Left lung (tissue), 10 donors: ENCODE measurements around the gene SLC17A9. TPM values are rescaled to one million over a fixed set of nuclear protein-coding genes. Genes with fewer than 3 reads are reported as not detected.

Experiments
- ATAC-seq: fragments of 200-7000 bp; cut with Tn5 transposase; one replicate; pipeline ENCODE4 v1.9.1; 2020; ENCODE audit warnings: moderate library complexity
- DNase-seq, 4 donors: peaks; one replicate each; pipeline ENCODE4 v3.0.0-alpha.2; 2013 to 2020
- H3K27ac ChIP-seq, 2 donors: fragments of 200-600 bp; sonication (generic) in 1 of 2; one replicate each; pipeline versions ENCODE4 v1.5.0 to v1.8.0; 2020 to 2021
- H3K27me3 ChIP-seq, 2 donors: fragments of 200-600 bp; sonication (generic) in 1 of 2; one replicate each; pipeline versions ENCODE4 v1.5.0 to v1.8.0; 2020 to 2021
- H3K36me3 ChIP-seq, 2 donors: fragments of 200-600 bp; sonication (generic) in 1 of 2; one replicate each; pipeline versions ENCODE4 v1.5.0 to v1.8.0; 2020 to 2021
- H3K4me1 ChIP-seq, 2 donors: fragments of 200-600 bp; one replicate each; pipeline ENCODE4 v1.8.0; 2021
- H3K4me3 ChIP-seq, 2 donors: fragments of 200-600 bp; sonication (generic) in 1 of 2; one replicate each; pipeline versions ENCODE4 v1.5.0 to v1.8.0; 2020 to 2021; ENCODE audit warnings: mild to moderate bottlenecking in 1 of 2
- H3K9me3 ChIP-seq, 2 donors: fragments of 200-600 bp; sonication (generic) in 1 of 2; one replicate each; pipeline versions ENCODE4 v1.5.0 to v1.8.0; 2020 to 2021
- intact Hi-C, 2 donors: fragments of 100-400 bp; cut with DNase I; formaldehyde crosslinking; loops; one replicate each; pipeline versions ENCODE4 v1.11.2 to v1.14.2; 2022
- polyA plus RNA-seq, 6 donors: library from polyadenylated mRNA; unstranded; fragments of 120-200 nt; gene quantifications; one replicate each; pipeline ENCODE4 v1.2.1, GENCODE V29; 2013; ENCODE audit not compliant: insufficient read length in 6 of 6
- total RNA-seq, 2 donors: library from RNA; stranded (reverse); fragmentation: NEBNext Ultra II Directional; extraction: Animal tissue kit (Norgen Biotek cat#: 25700); gene quantifications; one replicate each; pipeline ENCODE4 v1.2.1, GENCODE V29; 2021
- TF ChIP-seq, protein P1 (sequence below), 2 donors: fragments of 200-600 bp; sonication (generic) in 1 of 2; IDR thresholded peaks; one replicate each; pipeline versions ENCODE4 v1.5.0 to v1.8.0; 2021; ENCODE audit warnings: antibody characterized with exemption in 2 of 2
- donor health status: DM: no; HTN: yes; CAD: no.
- donor health status: DM: no; HTN: no; CAD: no.

The SLC17A9 gene
- total and polyA plus RNA-seq, 8 donors: 2.1 to 18.1 (median 3.7) TPM

DNA sequence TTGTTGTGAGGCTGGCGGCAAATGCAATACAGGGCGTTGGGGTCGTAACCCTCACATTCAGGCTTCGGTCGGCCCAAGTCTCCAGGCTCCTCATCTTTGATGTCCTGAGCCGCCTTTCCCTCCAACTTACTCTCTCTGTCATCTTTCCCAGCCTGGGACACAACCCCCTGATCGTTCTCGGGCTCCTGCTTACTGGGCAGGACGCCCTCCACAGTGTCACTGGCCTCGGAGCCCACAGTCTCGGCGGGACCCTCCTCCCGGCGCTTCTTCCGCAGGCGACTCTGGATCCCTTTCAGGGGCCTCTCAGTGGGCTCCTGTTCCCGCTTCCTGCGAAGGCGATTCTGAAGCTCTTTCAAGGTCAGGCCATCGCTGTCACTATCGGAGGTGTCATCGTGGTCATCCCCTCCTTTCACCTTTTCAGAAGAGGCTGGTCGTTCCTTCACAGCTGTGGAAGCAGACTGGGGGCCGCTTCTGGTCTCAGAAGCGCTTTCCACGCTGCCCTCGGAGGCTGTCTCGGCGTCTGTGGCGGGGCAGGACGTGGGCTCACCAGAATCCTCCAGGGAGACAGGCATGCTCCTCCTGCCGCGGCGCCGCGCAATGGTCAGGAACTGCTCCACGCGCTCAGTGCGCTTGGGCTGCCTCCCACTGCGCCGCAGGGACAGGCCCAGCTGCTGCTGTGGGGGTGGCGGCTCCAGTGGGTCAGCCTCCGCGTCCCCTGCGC lies 41.6 kb upstream of the SLC17A9 start:
- H3K36me3 ChIP-seq: peaks cover 9 to 79% of the 10 kb centered on the region in 2 donors
- no peak overlapping the region for H3K4me3 ChIP-seq
- H3K4me1 ChIP-seq: peaks cover 11 to 24% of the 10 kb centered on the region in 2 donors
- intact Hi-C loops: no loop called here
- DNase-seq (no peak), ATAC-seq (no peak)
- no peak overlapping the region for H3K27ac ChIP-seq
- TF ChIP-seq, protein P1, sequence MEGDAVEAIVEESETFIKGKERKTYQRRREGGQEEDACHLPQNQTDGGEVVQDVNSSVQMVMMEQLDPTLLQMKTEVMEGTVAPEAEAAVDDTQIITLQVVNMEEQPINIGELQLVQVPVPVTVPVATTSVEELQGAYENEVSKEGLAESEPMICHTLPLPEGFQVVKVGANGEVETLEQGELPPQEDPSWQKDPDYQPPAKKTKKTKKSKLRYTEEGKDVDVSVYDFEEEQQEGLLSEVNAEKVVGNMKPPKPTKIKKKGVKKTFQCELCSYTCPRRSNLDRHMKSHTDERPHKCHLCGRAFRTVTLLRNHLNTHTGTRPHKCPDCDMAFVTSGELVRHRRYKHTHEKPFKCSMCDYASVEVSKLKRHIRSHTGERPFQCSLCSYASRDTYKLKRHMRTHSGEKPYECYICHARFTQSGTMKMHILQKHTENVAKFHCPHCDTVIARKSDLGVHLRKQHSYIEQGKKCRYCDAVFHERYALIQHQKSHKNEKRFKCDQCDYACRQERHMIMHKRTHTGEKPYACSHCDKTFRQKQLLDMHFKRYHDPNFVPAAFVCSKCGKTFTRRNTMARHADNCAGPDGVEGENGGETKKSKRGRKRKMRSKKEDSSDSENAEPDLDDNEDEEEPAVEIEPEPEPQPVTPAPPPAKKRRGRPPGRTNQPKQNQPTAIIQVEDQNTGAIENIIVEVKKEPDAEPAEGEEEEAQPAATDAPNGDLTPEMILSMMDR (IDR thresholded peaks at IDR 0.05): no peak
- H3K27me3 ChIP-seq: no peaks in the 10 kb centered on the region
- no peaks in the 10 kb centered on the region for H3K9me3 ChIP-seq

DNA sequence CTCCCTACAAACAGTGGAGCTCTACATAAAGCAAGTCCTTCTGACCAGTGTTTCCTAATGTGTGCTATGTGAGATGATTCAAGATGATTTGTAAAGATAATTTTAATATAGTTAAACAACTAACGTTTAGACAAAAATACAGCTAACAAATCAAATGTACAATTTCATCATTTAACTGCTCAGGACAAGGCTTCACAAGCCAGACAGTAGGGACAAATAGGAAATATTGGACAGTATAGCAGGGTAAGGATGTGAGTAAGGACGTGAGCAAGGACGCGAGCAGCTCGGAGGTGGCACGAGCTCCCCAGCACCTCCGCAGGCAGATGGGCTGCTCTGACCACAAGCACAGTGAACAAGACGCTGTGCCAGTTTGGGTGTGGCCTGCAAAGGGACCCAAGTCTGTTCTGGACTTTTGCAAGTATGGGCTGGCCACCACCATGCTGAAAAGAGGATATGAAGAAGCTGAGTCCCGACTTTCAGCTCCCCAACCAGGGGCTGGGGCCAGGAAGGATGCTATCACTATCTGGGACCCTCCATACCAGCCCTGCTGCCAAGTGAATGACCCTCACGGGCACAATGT lies 40.7 kb upstream of the SLC17A9 start:
- Histone ChIP-seq H3K9me3 (no peaks in the 10 kb centered on the region), H3K27ac (no peak overlapping the region), H3K4me3 (no peak overlapping the region), H3K4me1 (peaks cover 11 to 32% of the 10 kb centered on the region in 2 donors), H3K27me3 (no peaks in the 10 kb centered on the region), H3K36me3 (peaks cover 5 to 71% of the 10 kb centered on the region in 2 donors)
- ATAC-seq: no peak
- no peak for DNase-seq
- TF ChIP-seq, protein P1 (IDR thresholded peaks at IDR 0.05): no peak
- intact Hi-C loops: no loop called here

DNA sequence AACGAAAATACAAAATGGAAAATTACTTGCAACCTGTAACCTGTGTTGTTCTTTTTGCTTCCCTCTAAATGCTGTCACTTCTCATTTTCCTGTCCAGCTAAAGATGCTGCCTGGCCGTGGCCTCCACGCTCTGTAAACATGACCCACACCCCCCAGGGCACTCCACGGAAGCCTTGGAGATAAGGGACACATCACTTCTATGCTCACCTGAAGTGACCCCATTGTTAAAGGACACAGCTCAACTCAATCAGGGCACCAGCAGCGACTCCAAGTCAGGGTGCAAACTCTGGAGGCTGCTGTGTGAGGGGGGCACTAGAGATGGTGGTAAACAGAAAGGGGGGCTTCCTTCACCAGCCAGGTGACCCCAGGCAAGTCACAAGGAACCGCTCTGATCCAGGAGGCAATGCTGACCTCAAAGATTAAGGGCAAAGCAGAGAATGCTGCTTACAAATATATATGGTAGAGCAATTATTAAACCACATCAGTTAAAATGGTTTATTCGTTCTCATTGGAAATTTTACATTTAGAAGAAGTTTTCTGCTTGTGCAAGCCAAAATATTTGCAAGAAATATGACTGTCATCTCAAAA lies 39.4 kb upstream of the SLC17A9 start:
- peaks cover 11 to 46% of the 10 kb centered on the region in 2 donors for H3K4me1 ChIP-seq
- peaks cover 5 to 57% of the 10 kb centered on the region in 2 donors for H3K36me3 ChIP-seq
- TF ChIP-seq, protein P1 (IDR thresholded peaks at IDR 0.05): no peak

DNA sequence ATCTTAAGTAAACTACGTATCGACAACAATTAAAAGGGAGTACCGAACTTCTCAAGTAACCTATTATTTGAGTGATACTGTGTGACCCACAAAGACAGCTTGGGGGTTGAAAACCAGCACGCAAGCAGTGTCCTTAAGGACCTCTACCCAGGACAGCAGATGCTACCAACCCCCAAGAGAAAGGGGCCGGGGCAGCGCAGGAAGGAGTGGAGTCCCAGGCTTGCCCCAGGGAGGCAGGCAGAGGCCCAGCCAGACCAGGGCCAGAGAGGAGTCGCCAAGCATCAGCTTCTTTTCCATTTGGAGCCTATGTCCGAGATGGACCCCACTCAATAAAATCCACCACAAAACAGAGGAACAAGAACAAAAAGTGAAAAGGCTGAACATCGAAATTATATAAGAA lies 38.1 kb upstream of the SLC17A9 start:
- DNase-seq: no peak
- peaks cover 0 to 44% of the 10 kb centered on the region in 2 donors for H3K36me3 ChIP-seq

More for the DNA sequence above, 39.4 kb upstream of the SLC17A9 start:
- intact Hi-C loops: no loop called here
- Histone ChIP-seq H3K9me3 (no peaks in the 10 kb centered on the region), H3K27me3 (no peaks in the 10 kb centered on the region), H3K4me3 (no peak overlapping the region), H3K27ac (no peak overlapping the region)
- DNase-seq (no peak), ATAC-seq (no peak)

More for the DNA sequence above, 38.1 kb upstream of the SLC17A9 start:
- Histone ChIP-seq H3K4me3 (no peak overlapping the region), H3K27ac (peak overlapping the region in 1 of 2 donors; percentile 35), H3K4me1 (peaks cover 17 to 59% of the 10 kb centered on the region in 2 donors), H3K27me3 (no peaks in the 10 kb centered on the region), H3K9me3 (no peaks in the 10 kb centered on the region)
- TF ChIP-seq, protein P1 (IDR thresholded peaks at IDR 0.05): no peak
- ATAC-seq: no peak
- intact Hi-C loops: no loop called here
